Measurements from ENCODE around the gene KIAA0319L.
A peak's percentile ranks its signal among the peaks of the same experiment; 100 is the strongest.

The KIAA0319L gene

GRCh38 chr1:35500439-35500838, 56.8 kb downstream of the KIAA0319L start:
- no peak for DNase-seq (ENCODE audit: low read depth)
- H3K4me3 ChIP-seq (ENCODE audit: low read length), result no peak overlapping the region
- TF ChIP-seq CTCF (conservative IDR thresholded peaks at IDR 0.05; ENCODE audit: low read depth, low read length), result no peak

DNA sequence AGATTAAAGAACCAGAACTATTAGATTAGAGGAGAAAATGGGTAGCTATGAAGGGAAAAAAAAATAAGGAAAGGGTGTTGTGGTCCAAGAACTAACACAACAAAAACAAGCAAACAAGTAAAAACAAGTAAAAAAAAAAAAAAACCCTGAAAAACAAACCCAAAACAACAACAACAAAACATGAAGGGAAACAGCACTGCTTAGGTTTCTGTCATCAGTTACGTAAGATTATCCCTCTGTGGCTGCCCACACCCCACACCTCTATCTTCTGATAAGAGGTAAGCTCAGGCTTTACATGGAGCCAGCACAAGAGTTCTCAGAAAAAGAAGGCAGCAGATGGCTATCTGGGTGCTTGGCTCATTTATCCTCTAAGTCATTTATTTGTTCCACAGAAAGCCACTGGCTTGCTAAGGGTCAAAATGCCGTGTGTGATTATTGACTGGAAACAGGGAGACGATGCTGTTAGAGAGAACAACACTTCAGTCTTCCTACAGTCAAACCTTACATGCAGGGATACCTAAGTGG, 57.5 kb downstream of the KIAA0319L start:
- no peak for TF ChIP-seq CTCF (conservative IDR thresholded peaks at IDR 0.05; ENCODE audit: low read depth, low read length)
- peak; percentile 22 for DNase-seq (ENCODE audit: low read depth)
- H3K4me3 ChIP-seq (ENCODE audit: low read length), result no peak overlapping the region

DNA sequence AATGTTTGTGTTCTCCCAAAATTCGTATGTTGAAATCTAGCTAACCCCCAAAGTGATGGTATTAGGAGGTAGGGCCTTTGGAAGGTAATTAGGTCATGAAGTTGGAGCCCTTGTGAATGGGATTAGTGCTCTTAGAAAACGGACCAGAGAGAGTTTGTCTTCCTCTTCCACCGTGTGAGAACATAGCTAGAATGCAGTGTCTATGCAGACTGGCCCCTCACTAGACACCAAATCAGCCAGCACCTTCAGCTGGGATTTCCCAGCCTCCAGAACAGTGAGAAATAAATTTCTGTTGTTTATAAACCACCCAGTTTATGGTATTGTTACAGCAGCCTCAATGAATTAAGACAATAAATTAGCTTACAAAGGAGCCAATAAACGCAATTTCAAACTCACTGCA, 58.0 kb downstream of the KIAA0319L start:
- TF ChIP-seq CTCF (conservative IDR thresholded peaks at IDR 0.05; ENCODE audit: low read depth, low read length), result no peak
- no peak for DNase-seq (ENCODE audit: low read depth)
- H3K4me3 ChIP-seq (ENCODE audit: low read length), result no peak overlapping the region

GRCh38 chr1:35497571-35497970, 59.6 kb downstream of the KIAA0319L start:
- H3K4me3 ChIP-seq (ENCODE audit: low read length), result no peak overlapping the region
- no peak for TF ChIP-seq CTCF (conservative IDR thresholded peaks at IDR 0.05; ENCODE audit: low read depth, low read length)
- no peak for DNase-seq (ENCODE audit: low read depth)

DNA sequence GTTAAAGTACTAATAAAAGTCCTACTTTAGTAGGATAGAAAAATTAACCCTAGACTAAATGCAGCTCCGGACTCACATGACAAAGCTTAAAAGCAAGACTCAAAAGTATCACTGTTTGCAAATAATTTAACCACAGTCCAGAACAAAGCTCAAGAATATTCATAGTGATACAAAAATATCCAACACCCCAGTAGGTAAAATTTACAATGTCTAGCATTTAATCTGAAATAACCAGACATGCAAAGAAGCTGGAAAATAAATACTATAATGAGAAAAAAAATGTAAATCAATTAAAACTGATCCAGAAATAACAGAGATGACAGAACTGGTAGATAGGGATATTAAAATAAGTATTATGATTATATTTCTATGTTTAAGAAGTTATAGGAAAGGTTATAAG, 67.0 kb downstream of the KIAA0319L start:
- DNase-seq (ENCODE audit: low read depth), result no peak
- no peak for TF ChIP-seq CTCF (conservative IDR thresholded peaks at IDR 0.05; ENCODE audit: low read depth, low read length)
- H3K4me3 ChIP-seq (ENCODE audit: low read length), result no peak overlapping the region

DNA sequence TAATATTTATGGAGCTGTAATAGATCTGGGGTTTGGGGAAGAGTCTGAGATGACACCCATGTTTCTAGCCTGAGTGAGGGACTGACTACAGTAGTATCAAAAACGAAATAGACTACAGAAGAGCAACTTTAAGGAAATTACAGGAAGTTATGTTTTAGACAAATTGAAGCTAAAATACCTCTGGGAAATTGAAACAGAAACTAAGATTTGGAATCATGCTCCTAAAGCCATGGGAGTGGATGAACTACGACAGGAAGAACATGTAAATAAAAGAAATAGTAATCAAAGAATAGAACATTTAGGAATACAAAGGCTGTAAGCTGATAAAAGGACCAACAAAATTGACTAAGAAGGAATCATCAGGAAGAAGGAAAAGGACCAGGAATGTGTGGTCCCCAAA, 68.9 kb downstream of the KIAA0319L start:
- no peak for TF ChIP-seq CTCF (conservative IDR thresholded peaks at IDR 0.05; ENCODE audit: low read depth, low read length)
- no peak for DNase-seq (ENCODE audit: low read depth)
- H3K4me3 ChIP-seq (ENCODE audit: low read length), result no peak overlapping the region

DNA sequence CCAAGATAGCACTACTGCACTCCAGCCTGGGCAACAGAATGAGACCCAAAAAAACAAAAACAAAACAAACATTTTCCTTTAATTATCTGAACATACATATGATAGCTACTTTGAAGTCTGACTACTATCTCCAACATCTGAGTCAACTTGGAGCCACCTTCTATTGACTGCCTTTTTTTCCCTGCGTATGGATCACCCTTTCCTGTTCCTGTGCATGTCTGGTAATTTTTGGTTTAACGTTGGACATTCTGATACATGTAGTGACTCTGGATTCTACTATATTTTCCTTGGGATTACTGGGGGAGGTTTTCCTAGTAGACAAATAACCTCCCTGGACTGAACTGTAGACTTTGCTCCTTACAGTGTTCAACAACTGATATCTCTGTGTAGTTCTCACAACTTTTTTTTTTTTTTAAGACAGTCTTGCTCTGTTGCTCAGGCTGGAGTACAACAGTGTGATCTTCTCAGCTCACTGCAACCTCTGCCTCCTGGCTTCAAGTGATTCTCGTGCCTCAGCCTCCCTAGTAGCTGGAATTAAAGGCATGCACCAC, 70.3 kb downstream of the KIAA0319L start:
- DNase-seq (ENCODE audit: low read depth), result no peak
- TF ChIP-seq CTCF (conservative IDR thresholded peaks at IDR 0.05; ENCODE audit: low read depth, low read length), result no peak
- H3K4me3 ChIP-seq (ENCODE audit: low read length), result no peak overlapping the region
